ENCODE measurements around the gene GPRIN1. TPM values are rescaled to one million over a fixed set of nuclear protein-coding genes. Genes with fewer than 3 reads are reported as not detected.

GPRIN1 gene
- total and polyA plus RNA-seq, 2 donors (not counting 1 experiment from before 2014, with no cell fraction given), result 1.9 to 6.3 TPM

DNA sequence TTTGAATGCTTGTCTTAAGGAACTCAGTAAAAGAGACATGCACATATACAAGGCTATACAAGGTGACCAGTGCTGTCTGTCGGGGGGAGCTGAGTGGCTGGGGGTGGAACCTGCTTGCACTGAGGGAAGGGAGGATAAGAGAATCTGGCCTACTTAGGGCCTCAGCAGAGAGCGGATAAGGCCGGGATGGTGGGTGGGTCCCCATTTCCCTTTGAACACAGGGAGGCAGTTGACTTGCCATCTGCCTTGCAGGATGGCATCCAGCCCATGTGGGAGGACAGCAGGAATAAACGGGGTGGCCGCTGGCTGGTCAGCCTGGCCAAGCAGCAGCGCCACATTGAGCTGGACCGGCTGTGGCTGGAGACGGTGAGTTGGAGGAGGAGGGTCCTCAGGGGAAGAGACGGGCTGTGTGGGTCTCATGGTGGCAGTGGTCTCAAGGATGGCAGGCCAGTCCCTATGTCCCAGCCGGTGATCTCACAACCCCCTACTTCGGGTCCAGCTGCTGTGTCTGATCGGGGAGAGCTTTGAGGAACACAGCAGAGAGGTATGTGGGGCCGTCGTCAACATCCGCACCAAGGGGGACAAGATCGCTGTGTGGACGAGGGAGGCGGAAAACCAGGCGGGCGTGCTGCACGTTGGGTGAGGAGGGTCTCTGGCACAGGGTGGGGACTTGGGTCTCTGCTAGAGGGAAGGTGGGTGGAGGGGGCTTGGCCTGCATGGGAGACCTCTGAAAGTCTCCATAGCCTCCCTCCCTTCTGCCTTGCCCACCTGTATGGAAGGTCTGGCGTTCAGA is 35.1 kb upstream of the GPRIN1 start:
- no peak overlapping the region for H3K4me3 ChIP-seq (replicated peaks in 1 of 4; ENCODE audit: control extremely low read depth in 1 of 4, insufficient read depth in 1 of 4, low read depth in 3 of 4, low read length in 4 of 4)
- H4K20me1 ChIP-seq (ENCODE audit: control insufficient read depth, extremely low read depth, insufficient read depth, low read length), result no peaks in the 10 kb centered on the region
- H3K36me3 ChIP-seq (ENCODE audit: control insufficient read depth, insufficient read depth, low read length), result no peaks in the 10 kb centered on the region
- no peaks in the 10 kb centered on the region for H3K27me3 ChIP-seq (ENCODE audit: control insufficient read depth, insufficient read depth, low read length)
- H3K9ac ChIP-seq (ENCODE audit: insufficient read depth, low read length), result no peak overlapping the region
- DNase-seq (ENCODE audit: low read depth in 2 of 2), result no peak
- no peaks in the 10 kb centered on the region for H3K9me3 ChIP-seq (ENCODE audit: control insufficient read depth, insufficient read depth, low read depth, low read length)
- no peak for TF ChIP-seq CTCF (conservative IDR thresholded peaks at IDR 0.05 in 1 of 2, IDR thresholded peaks at IDR 0.05 in 1 of 2; ENCODE audit: low read depth in 1 of 2, low read length in 2 of 2)
- TF ChIP-seq EZH2 (IDR thresholded peaks at IDR 0.05; ENCODE audit: low read length, missing control alignments), result no peak
- H3K79me2 ChIP-seq (ENCODE audit: control insufficient read depth, insufficient read depth, low read length), result peaks cover 12% of the 10 kb centered on the region
- no peak overlapping the region for H3K27ac ChIP-seq (ENCODE audit: insufficient read depth, low read length)
- H2AFZ ChIP-seq (ENCODE audit: low read length), result no peak overlapping the region
- H3K4me2 ChIP-seq (ENCODE audit: extremely low read depth, insufficient read depth, low read length), result no peak overlapping the region
- H3K4me1 ChIP-seq (ENCODE audit: control insufficient read depth, extremely low read depth, insufficient read depth, low read length), result peaks cover 11% of the 10 kb centered on the region

DNA sequence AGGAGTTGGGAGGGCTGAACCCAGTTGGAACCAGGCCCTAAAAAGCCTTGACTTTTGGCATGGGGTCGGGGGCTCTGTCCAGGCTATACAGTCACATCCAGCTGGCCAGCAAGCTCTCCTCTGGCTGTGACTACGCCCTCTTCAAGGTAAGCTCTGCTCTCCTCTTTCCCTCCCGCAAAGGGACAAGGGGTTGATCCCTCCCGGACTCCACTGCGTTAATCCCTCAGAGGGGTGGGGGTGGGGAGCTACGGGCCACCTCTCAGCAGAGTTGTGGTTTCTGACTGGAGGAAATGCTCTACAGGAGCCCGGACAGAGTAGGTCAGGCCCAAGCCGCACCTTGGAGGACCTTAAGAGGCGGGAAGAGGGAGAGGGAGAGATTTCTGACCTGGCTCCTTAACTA is 34.3 kb upstream of the GPRIN1 start:
- Histone ChIP-seq H3K36me3 (ENCODE audit: control insufficient read depth, insufficient read depth, low read length) (no peaks in the 10 kb centered on the region), H3K79me2 (ENCODE audit: control insufficient read depth, insufficient read depth, low read length) (peaks cover 9% of the 10 kb centered on the region), H3K27me3 (ENCODE audit: control insufficient read depth, insufficient read depth, low read length) (no peaks in the 10 kb centered on the region), H3K27ac (ENCODE audit: insufficient read depth, low read length) (no peak overlapping the region), H3K9me3 (ENCODE audit: control insufficient read depth, insufficient read depth, low read depth, low read length) (no peaks in the 10 kb centered on the region), H3K4me1 (ENCODE audit: control insufficient read depth, extremely low read depth, insufficient read depth, low read length) (peaks cover 11% of the 10 kb centered on the region), H3K4me2 (ENCODE audit: extremely low read depth, insufficient read depth, low read length) (no peak overlapping the region), H4K20me1 (ENCODE audit: control insufficient read depth, extremely low read depth, insufficient read depth, low read length) (no peaks in the 10 kb centered on the region), H3K9ac (ENCODE audit: insufficient read depth, low read length) (no peak overlapping the region), H3K4me3 (replicated peaks in 1 of 4; ENCODE audit: control extremely low read depth in 1 of 4, insufficient read depth in 1 of 4, low read depth in 3 of 4, low read length in 4 of 4) (no peak overlapping the region), H2AFZ (ENCODE audit: low read length) (no peak overlapping the region)
- no peak for DNase-seq (ENCODE audit: low read depth in 2 of 2)
- TF ChIP-seq CTCF (conservative IDR thresholded peaks at IDR 0.05 in 1 of 2, IDR thresholded peaks at IDR 0.05 in 1 of 2; ENCODE audit: low read depth in 1 of 2, low read length in 2 of 2), result no peak
- no peak for TF ChIP-seq EZH2 (IDR thresholded peaks at IDR 0.05; ENCODE audit: low read length, missing control alignments)

DNA sequence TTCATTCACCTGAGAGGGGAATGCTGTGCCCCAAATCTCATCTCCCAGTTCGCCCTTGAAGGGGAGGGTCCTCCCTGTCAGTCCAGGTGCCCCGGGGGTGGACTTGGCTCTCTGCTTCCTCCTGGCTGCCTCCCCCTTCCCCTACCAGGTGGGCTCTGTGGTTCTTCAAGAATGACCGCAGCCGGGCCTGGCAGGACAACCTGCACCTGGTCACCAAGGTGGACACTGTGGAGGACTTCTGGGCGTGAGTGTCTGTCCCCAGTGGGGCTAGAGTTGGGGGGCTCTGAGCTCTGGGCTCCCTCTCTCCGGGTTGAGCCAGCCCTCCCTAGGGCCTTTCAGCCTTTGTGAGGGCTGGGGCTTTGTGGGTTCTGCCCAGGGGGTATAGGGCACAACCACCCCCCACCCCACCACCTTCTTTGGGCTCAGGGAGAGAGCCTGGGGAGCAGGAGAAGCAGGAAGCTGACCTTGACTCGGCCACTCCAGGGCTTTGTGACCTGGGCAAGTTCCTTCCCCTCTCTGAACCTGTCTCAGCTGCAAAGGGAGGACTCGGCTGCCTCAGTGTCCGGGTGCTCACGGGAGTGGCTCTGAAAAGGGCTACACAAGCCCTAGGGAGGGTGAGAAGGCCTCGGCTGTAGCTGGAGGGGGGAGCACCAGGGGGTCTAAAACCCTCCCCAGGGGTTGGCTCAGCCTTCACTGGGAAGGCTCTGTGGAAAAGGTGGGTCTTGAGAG is 33.7 kb upstream of the GPRIN1 start:
- Histone ChIP-seq H2AFZ (ENCODE audit: low read length) (no peak overlapping the region), H3K4me2 (ENCODE audit: extremely low read depth, insufficient read depth, low read length) (no peak overlapping the region), H3K27ac (ENCODE audit: insufficient read depth, low read length) (no peak overlapping the region), H3K4me3 (replicated peaks in 1 of 4; ENCODE audit: control extremely low read depth in 1 of 4, insufficient read depth in 1 of 4, low read depth in 3 of 4, low read length in 4 of 4) (no peak overlapping the region), H4K20me1 (ENCODE audit: control insufficient read depth, extremely low read depth, insufficient read depth, low read length) (no peaks in the 10 kb centered on the region), H3K9me3 (ENCODE audit: control insufficient read depth, insufficient read depth, low read depth, low read length) (no peaks in the 10 kb centered on the region), H3K4me1 (ENCODE audit: control insufficient read depth, extremely low read depth, insufficient read depth, low read length) (peaks cover 11% of the 10 kb centered on the region), H3K36me3 (ENCODE audit: control insufficient read depth, insufficient read depth, low read length) (no peaks in the 10 kb centered on the region), H3K27me3 (ENCODE audit: control insufficient read depth, insufficient read depth, low read length) (no peaks in the 10 kb centered on the region), H3K79me2 (ENCODE audit: control insufficient read depth, insufficient read depth, low read length) (peaks cover 7% of the 10 kb centered on the region), H3K9ac (ENCODE audit: insufficient read depth, low read length) (no peak overlapping the region)
- DNase-seq (ENCODE audit: low read depth in 2 of 2), result no peak
- TF ChIP-seq CTCF (conservative IDR thresholded peaks at IDR 0.05 in 1 of 2, IDR thresholded peaks at IDR 0.05 in 1 of 2; ENCODE audit: low read depth in 1 of 2, low read length in 2 of 2) (no peak), EZH2 (IDR thresholded peaks at IDR 0.05; ENCODE audit: low read length, missing control alignments) (no peak)

All from fibroblast of lung (primary cell).